Umbilical cord (tissue), 2 donors: ENCODE measurements around the gene SLC39A1. TPM values are rescaled to one million over a fixed set of nuclear protein-coding genes. Genes with fewer than 3 reads are reported as not detected.
"Not testable (repeated sequence)": the region's sequence is repeated elsewhere in the genome, so short reads cannot be mapped to it uniquely, and the experiment has no call there.

Experiments
- DNase-seq: peaks from one replicate; pipeline ENCODE4 v3.0.0-alpha.2; 2015; ENCODE audit warnings: low spot score
- total RNA-seq: library from RNA; depleted of rRNA; stranded (reverse); fragments of >200 nt; gene quantifications from one replicate; pipeline ENCODE4 v1.2.3, GENCODE V29; 2014; ENCODE audit warnings: low replicate concordance; ENCODE audit not compliant: insufficient read depth

Gene SLC39A1
- total RNA-seq = 80.9 TPM

DNA sequence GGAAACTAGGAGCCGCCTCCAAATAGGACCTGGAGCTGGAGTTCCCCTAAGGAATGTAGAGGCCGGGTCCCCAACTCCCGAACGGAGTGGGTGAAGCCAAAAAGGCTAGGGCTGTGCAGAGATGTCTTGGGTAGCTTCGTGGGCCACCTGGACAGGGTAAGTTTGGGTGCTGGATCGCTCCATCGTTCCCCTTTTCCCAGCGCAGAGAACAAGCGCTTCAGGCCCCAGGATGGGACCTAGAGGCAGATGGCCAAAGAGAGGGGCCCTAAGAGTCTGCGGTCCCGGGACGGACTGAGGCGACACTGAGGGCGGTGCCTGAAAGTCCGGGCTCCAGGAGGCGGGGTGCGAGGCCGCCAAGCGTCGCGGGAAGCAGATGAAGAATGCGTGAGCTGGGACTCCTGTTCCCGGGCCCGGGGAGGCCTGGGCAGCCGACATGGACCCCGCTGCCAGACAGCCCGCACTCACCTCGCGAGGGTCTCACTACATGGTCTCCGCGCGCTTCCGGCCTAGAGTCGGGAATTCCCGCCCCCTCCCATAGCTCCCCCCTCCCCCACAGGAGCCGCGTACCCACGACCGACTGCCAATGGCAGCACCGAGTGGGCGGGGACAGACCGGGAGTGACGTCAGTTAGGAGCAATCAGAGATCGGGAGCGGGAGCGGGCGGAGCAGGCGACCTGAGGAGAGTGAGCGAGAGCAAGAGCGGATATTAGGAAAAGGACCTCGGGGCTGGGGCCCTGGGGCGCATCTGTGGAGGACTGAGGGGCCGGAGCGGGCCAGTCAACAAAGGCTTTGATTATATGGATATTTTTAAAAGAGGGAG lies at the start of gene SLC39A1:
Gene SLC39A1 (minus strand): TSS at position 508 of the 820 bp plus-strand sequence. CDS start 822 bp downstream, outside the sequence.
- DNase-seq = peak; percentile 99

GRCh38 chr1:154012543-154012942 lies 49.2 kb upstream of the SLC39A1 start:
- not testable (repeated sequence) for DNase-seq

DNA sequence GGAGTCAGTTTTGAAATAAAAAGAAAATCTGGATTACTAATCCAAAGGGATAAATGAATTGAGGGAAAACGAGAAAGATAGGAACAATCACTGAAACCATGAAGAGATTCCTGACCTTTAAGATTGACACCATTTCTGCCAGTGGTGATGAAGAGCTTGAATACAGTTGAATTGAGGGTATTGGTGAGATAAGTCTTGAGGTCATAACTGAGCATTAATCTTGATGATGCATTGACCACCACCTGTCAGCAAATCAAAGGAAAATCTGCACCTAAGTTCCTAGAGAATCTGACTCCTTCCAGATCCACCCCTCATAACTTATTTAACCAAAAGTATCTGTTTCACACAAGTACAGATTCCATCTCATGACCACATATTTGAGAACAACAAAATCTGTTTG lies 48.8 kb upstream of the SLC39A1 start:
- DNase-seq = no peak

DNA sequence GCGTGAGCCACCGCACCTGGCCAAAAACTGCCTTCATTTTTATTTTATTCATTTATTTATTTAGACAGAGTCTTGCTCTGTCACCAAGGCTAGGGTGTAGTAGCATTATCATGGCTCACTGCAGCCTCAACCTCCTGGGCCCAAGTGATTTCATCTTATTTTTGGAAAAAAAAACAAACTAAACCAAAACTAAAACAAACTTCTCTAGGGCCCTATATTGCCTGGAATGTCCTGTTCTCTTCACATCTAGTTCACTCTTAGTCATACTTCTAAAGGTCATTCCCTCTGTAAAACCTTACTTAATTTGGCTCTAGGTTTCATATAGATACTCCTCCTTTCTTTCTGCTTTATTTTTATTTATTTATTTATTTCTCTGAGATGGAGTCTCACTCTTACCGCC lies 42.8 kb upstream of the SLC39A1 start:
- no peak for DNase-seq

GRCh38 chr1:154000420-154000819 lies 37.1 kb upstream of the SLC39A1 start:
- no peak for DNase-seq

DNA sequence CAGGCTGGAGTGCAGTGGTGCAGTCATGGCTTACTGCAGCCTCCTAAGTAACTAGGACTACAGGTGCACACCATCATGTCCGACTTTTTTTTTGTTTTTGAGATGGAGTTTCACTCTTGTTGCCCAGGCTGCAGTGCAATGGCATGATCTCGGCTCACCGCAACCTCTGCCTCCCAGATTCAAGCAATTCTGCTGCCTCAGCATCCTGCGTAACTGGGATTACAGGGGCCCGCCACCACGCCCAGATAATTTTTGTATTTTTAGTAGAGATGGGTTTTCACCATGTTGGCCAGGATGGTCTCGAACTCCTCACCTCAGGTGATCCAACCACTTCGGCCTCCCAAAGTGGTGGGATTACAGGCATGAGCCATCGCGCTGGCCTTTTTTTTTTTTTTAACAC lies 33.5 kb upstream of the SLC39A1 start:
- not testable (repeated sequence) for DNase-seq

GRCh38 chr1:153995640-153996039 lies 32.3 kb upstream of the SLC39A1 start:
- no peak for DNase-seq

GRCh38 chr1:153995202-153995601 lies 31.9 kb upstream of the SLC39A1 start:
- peak; percentile 74 for DNase-seq

DNA sequence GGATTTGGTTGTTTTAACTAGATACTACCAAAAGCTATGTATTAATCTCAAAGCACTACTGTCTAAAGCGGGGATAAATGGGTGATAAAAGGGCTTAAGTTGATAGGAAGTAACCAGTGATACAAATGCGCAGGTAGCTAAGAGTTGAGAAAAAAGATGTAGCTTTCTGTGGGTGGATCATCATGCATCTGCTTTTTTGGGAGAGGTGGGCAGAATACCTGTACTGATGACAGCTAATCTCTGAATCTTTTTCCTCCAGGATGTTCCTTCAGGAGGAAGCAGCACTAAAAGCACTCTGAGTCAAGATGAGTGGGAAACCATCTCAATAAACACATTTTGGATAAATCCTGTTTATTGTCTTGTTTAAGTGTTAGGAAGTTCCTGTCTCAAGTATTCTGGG lies 28.5 kb upstream of the SLC39A1 start:
- no peak for DNase-seq

DNA sequence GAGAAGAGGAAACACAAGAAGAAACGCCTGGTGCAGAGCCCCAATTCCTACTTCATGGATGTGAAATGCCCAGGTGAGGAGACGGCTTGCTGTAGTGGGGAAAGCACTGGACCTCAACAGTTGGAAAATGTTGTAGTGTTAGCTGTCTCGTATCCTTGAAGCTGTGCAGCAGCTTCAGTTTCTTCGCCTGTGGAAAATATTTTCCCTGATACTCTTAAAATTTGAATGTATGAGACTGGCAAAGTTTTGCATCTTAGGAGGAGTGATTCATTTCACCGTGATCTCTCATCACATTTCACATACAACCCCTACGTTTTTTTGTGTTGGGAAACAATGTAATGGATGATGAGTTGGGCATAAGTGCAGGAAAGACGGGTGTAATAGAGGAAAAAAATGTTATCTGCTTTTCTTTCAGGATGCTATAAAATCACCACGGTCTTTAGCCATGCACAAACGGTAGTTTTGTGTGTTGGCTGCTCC lies 27.9 kb upstream of the SLC39A1 start:
- DNase-seq = no peak

- peak; percentile 99 for DNase-seq
Observed at GRCh38 chr1:153990468-153991150, 27.3 kb upstream of the SLC39A1 start, which contains the start of gene RPS27. Gene RPS27, plus strand, starts transcription at chr1:153990762. Its CDS starts 35 bp downstream, at chr1:153990797.

DNA sequence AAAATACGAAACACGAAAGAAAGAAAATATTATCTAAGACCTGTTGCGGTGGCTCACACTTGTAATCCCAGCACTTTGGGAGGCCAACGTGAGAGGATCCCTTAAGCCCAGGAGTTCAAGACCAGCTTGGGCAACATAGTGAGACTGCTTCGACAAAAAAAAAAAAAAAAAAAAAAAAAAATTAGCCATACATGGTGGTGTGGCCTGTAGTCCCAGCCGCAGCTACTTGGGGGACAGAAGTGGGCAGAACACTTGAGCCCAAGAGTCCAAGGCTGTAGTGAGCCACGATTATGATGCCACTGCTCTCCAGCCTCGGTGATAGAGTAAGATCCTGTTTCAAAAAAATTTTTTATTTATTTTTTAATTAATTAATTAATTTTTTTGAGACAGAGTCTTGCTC lies 24.3 kb upstream of the SLC39A1 start:
- no peak for DNase-seq

DNA sequence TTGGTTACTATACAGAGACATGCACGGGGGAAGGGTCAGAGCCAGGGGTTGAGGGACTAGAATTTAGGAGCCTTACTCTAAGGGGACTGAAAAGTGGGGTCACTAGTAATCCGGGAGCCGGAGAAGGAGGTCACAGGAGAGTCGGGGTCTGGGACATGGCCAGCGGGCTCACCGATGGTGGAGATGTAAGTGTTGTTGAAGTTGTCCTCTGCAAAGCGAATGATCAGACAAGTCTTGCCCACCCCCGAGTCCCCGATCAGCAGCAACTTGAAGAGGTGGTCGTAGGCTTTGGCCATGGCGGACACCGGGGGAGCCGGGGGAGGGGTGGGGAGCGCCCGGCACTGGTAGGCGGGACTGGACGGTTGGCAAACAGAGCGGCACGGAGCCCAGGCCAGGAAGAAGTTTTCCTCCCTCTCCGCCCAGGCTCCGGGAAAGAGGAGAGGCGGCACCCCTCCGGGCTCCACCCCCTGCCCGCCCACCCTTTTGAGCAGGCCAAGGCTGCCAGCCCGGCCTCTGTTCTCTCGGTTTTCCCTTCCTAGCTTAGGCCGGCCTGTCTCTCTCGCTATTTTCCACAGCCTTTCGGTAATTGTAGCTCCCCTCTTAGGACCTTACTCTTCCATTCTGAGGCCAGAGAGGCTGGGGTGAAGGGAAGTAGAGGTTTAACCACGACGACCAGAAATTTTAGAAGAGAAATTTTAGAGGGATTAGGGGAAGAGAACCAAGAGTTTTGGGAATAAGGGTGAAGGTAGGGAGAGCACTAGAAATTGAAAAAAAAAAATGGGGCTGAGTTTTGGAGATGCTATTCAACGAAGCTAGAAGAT lies 22.8 kb upstream of the SLC39A1 start, which contains the start of gene RAB13:
Gene RAB13 (minus strand): TSS at position 399 of the 821 bp plus-strand sequence. CDS start 103 bp downstream, at position 296.
- peak; percentile 94 for DNase-seq

- peak; percentile 70 for DNase-seq
Observed at GRCh38 chr1:153985341-153985912, 22.1 kb upstream of the SLC39A1 start.

- DNase-seq = no peak
Observed at GRCh38 chr1:153984123-153984894, 21.0 kb upstream of the SLC39A1 start.

DNA sequence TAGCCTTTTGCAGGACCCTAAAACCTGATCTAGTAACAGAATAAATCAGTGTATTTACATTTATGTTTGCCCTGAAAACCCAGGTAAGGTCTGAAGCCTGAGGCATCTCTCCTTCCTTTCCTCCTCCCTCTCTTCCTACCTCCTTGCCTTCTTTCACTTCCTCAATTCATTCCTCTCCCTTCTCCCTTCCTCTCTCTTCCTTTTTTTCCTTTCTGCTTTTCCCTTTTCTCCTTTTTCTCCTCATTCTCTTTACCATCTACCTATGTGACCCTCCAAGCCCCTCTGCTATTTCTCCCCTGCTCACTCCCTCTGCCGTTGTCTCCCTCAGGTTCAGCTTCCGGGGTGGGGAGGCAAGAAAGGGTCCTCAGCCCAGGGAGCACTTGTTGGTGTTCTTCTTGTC lies 18.4 kb upstream of the SLC39A1 start:
- not testable (repeated sequence) for DNase-seq

DNA sequence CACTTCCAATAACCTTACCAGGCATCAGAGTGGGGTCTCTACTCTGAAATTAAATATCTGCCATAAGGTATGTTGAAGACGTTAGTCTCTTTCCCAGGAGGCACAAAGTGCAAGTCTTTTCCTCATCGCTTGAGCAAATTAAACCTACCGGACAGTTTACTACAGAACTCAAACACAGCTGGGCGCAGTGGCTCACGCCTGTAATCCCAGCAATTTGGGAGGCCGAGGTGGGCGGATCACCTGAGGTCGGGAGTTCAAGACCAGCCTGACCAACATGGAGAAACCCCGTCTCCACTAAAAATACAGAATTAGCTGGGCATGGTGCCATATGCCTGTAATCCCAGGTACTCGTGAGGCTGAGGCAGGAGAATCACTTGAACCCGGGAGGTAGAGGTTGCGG lies 15.8 kb upstream of the SLC39A1 start:
- DNase-seq = not testable (repeated sequence)

GRCh38 chr1:153978274-153978909 lies 15.1 kb upstream of the SLC39A1 start:
- DNase-seq = no peak

DNA sequence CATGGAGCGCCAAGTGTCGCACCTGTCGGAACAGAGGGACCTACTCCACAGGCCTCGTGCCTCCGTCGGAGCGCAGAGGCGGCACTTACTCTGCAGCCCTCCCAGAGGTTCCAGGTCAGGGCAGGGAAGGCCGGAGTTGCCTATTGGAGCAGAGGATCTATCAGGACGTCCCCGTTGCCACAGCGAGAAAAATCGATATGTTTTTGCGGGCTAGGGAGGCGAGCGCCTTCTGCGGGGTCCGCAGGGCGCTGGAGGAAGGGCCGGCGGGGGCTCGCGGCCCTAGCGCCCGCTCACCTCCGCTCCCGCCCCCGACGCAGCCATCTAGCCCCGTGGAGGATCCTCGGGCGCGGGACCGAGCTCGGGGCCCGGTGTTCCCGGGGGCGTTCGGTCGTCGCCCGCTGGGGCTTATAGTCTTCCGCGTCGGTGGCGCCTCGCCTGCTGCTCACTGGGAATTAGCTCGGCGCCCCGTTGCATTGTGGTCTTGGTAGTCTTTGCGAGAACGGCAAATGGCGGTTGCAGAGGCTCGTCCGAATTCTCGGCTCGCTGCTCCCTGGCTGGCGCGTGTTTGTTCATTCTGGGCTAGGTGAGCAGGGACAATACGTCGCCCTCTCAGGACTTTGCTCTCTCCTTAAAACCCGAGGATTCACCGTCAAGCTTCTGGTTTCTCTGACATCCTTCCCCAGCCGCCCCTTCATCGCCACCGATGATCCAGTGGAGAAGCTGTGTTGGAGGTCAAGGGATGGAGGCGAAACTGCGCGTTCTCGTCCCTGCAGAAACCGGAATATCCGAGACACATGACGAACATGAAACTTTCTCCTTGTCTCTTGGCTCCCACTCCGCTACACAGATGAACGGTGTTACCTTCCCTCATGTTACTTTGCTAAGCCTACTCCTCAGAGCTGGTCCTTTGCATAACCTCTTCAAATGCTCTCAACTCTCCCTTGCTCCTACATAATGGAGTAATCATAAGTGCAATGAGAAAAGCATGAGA lies 14.2 kb upstream of the SLC39A1 start, which contains the start of gene JTB:
Gene JTB (minus strand): TSS at position 425 of the 991 bp plus-strand sequence. CDS start 422 bp downstream, at position 3.
- peak; percentile 94 for DNase-seq
